Body of pancreas (tissue), 4 donors: Measurements from ENCODE around the gene PLA2G2C.

Experiments
- POLR2A ChIP-seq, 3 donors: fragments of 450-650 bp; IDR thresholded peaks; one replicate each; pipeline ENCODE4 v1.6.1; 2016; ENCODE audit warnings: antibody characterized with exemption in 3 of 3, mild to moderate bottlenecking in 2 of 3
- TF ChIP-seq, protein P1 (sequence below), 7 experiments: fragments of 450-650 bp in 4 of 7; fragments of 200-600 bp in 3 of 7; sonication (generic) in 3 of 7; IDR thresholded peaks; one replicate each; pipeline ENCODE4 v1.5.1; 2016 to 2019; ENCODE audit warnings: antibody characterized with exemption in 7 of 7

DNA sequence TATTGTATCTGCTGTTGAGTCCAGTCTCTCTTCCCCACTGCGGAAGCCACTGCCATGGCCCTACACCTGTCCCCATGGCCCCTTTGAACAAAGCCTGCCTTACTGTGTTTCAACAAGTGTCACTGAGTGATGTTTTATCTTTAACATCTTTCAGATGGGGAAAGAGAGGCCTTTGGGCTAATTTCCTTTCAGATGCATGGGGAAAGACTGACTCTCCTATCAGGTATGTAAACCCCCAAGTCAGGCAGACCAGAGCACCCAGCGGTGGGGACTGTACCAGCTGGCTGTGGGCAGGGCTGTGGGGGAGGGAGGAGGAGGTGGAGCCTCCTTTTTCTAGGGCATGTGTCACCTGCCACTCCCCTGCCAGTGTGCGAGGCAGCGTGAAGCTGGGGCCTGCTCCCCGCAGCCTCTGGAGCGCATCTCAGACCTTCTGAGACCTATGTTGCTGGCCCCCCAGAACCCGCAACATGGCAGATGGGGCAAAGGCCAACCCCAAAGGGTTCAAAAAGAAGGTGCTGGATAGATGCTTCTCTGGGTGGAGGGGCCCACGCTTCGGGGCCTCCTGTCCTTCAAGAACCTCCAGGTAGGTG lies 47.3 kb downstream of the PLA2G2C start, which contains the start of gene PLA2G2F:
- TF ChIP-seq, protein P1, sequence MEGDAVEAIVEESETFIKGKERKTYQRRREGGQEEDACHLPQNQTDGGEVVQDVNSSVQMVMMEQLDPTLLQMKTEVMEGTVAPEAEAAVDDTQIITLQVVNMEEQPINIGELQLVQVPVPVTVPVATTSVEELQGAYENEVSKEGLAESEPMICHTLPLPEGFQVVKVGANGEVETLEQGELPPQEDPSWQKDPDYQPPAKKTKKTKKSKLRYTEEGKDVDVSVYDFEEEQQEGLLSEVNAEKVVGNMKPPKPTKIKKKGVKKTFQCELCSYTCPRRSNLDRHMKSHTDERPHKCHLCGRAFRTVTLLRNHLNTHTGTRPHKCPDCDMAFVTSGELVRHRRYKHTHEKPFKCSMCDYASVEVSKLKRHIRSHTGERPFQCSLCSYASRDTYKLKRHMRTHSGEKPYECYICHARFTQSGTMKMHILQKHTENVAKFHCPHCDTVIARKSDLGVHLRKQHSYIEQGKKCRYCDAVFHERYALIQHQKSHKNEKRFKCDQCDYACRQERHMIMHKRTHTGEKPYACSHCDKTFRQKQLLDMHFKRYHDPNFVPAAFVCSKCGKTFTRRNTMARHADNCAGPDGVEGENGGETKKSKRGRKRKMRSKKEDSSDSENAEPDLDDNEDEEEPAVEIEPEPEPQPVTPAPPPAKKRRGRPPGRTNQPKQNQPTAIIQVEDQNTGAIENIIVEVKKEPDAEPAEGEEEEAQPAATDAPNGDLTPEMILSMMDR (IDR thresholded peaks at IDR 0.05): no peak
- TF ChIP-seq POLR2A (IDR thresholded peaks at IDR 0.05): no peak
